ENCODE data around the gene ANKRA2. TPM values are rescaled to one million over a fixed set of nuclear protein-coding genes. Genes with fewer than 3 reads are reported as not detected.

Gene ANKRA2
- total RNA-seq, 4 donors from 2014 or later, result 17.6 to 50.9 (median 22.2) TPM

GRCh38 chr5:73564675-73565074, 764 bp downstream of the ANKRA2 start:
- WGBS, 2 donors (ENCODE audit: low coverage in 1 of 2), result 2 to 3% methylated on average over 8 to 9 of the region's 9 CpGs
- no peak for TF ChIP-seq CTCF (IDR thresholded peaks at IDR 0.05)
- no peak for TF ChIP-seq POLR2A (IDR thresholded peaks at IDR 0.05)
- TF ChIP-seq EP300 (IDR thresholded peaks at IDR 0.05; ENCODE audit: low read depth), result no peak
- no peak for TF ChIP-seq POLR2AphosphoS5 (IDR thresholded peaks at IDR 0.05)
- Histone ChIP-seq H3K27me3 (no peaks in the 10 kb centered on the region), H3K27ac (peak overlapping the region; percentile 92 to 98 (median 96)), H3K4me1 (peaks cover 5 to 42% (median 22%) of the 10 kb centered on the region in 4 donors), H3K9me3 (no peaks in the 10 kb centered on the region), H3K4me3 (peak overlapping the region; percentile 61 to 80 (median 76)), H3K36me3 (peaks cover 0 to 28% (median 8%) of the 10 kb centered on the region in 4 donors)
- in situ Hi-C loops (cut with MboI; ENCODE audit: low pct_ligation_motif_present in 1 of 4, low pct_unique_long_range_greater_than_20kb in 1 of 4, low sequenced_read_pairs in 3 of 4), result loop anchor here in 1 of 4 donors (25.0 kb wide), 1 partner anchor 1948 kb away; the partner anchor contains the start of genes CERT1 and POLK
- no peak for DNase-seq
- intact Hi-C loops (cut with DNase I; ENCODE audit: low total_unique reads), result no loop called here

DNA sequence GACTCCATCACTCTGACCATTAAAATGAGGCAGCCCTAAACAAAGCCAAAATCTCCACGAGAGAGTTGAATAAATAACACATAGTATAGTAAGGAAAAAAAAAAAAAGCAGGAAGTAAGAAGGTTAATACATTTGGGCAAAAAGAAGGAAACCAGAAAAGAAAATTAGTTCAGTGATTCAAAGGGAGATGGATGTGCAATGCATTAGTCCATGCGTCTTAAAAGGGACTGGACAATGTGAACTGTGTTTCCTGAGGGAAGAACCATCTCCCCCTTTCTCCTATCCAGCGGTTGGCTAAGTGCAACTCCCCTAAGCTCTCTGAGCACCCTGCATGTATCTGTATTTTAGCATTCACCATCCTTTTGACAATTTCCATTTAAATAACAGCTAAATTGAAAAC, 1.4 kb downstream of the ANKRA2 start:
- intact Hi-C loops (cut with DNase I; ENCODE audit: low total_unique reads) (no loop called here), in situ Hi-C loops (cut with MboI; ENCODE audit: low pct_ligation_motif_present in 1 of 4, low pct_unique_long_range_greater_than_20kb in 1 of 4, low sequenced_read_pairs in 3 of 4) (loop anchor here in 1 of 4 donors (25.0 kb wide), 1 partner anchor 1948 kb away; the partner anchor contains the start of genes CERT1 and POLK)
- Histone ChIP-seq H3K27me3 (no peaks in the 10 kb centered on the region), H3K4me3 (peak overlapping the region; percentile 61 to 80 (median 76)), H3K4me1 (peaks cover 5 to 42% (median 22%) of the 10 kb centered on the region in 4 donors), H3K9me3 (no peaks in the 10 kb centered on the region), H3K36me3 (peaks cover 0 to 31% (median 10%) of the 10 kb centered on the region in 4 donors), H3K27ac (peak overlapping the region; percentile 92 to 98 (median 96))
- 28 to 29% methylated on average over 2 to 3 of the region's 3 CpGs for WGBS, 2 donors (ENCODE audit: low coverage in 1 of 2)
- no peak for DNase-seq
- TF ChIP-seq EP300 (IDR thresholded peaks at IDR 0.05; ENCODE audit: low read depth) (no peak), POLR2AphosphoS5 (IDR thresholded peaks at IDR 0.05) (no peak), POLR2A (IDR thresholded peaks at IDR 0.05) (no peak), CTCF (IDR thresholded peaks at IDR 0.05) (no peak)

DNA sequence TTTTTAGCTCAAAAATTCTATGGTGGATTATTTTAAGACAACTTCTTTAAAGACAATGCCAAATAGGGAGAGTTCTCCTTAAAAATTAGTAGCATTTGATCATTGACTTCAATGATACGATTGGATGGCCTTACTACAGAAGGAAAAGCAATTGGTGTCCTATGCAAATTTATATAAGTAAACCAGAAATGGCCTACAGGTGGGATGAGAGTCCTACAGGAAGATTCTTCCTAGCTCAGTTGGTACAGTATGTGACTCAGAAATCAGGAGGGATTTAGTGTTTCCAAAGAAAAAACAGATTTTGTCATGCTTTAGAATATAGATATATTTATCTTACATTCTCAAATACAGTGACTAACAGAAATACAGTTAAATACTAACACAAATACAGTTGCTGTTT, 6.5 kb downstream of the ANKRA2 start:
- TF ChIP-seq POLR2A (IDR thresholded peaks at IDR 0.05), result no peak
- TF ChIP-seq CTCF (IDR thresholded peaks at IDR 0.05), result no peak
- TF ChIP-seq POLR2AphosphoS5 (IDR thresholded peaks at IDR 0.05), result no peak
- TF ChIP-seq EP300 (IDR thresholded peaks at IDR 0.05; ENCODE audit: low read depth), result no peak
- H3K36me3 ChIP-seq, result peaks cover 0 to 65% (median 23%) of the 10 kb centered on the region in 4 donors
- peaks cover 0 to 10% (median 3%) of the 10 kb centered on the region in 4 donors for H3K4me1 ChIP-seq
- H3K9me3 ChIP-seq, result no peaks in the 10 kb centered on the region
- intact Hi-C loops (cut with DNase I; ENCODE audit: low total_unique reads) (no loop called here), in situ Hi-C loops (cut with MboI; ENCODE audit: low pct_ligation_motif_present in 1 of 4, low pct_unique_long_range_greater_than_20kb in 1 of 4, low sequenced_read_pairs in 3 of 4) (loop anchor here in 1 of 4 donors (25.0 kb wide), 1 partner anchor 1953 kb away; the partner anchor contains the start of genes CERT1 and POLK)
- no peak overlapping the region for H3K4me3 ChIP-seq
- no peak overlapping the region for H3K27ac ChIP-seq
- no peaks in the 10 kb centered on the region for H3K27me3 ChIP-seq
- 89% methylated on average over 1 of the region's 1 CpG; no CpG with 5 or more reads in 1 of the 2 donors for WGBS, 2 donors (ENCODE audit: low coverage in 1 of 2)
- no peak for DNase-seq

DNA sequence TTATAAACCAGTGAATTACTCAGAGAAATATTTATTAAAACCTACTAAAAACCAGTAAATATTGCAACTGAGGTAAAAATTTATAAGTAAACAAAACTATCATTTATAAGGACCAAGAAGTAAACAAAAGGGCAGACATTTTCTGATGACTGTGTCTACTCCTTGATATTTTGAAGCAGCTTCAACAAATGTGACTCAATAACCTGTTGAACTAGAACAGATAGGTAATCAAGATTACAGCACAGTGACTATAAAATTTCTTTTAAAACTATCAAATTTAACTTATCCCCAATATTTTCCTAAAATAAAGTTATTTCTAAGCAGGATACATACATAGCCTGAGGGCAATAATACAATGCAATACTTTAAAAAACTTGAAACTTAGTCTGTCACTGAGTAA, 12.8 kb downstream of the ANKRA2 start:
- Histone ChIP-seq H3K27me3 (no peaks in the 10 kb centered on the region), H3K9me3 (no peaks in the 10 kb centered on the region), H3K4me1 (no peaks in the 10 kb centered on the region), H3K4me3 (no peak overlapping the region), H3K36me3 (peaks cover 0 to 40% (median 15%) of the 10 kb centered on the region in 4 donors), H3K27ac (no peak overlapping the region)
- TF ChIP-seq POLR2A (IDR thresholded peaks at IDR 0.05) (no peak), POLR2AphosphoS5 (IDR thresholded peaks at IDR 0.05) (no peak), CTCF (IDR thresholded peaks at IDR 0.05) (no peak), EP300 (IDR thresholded peaks at IDR 0.05; ENCODE audit: low read depth) (no peak)
- intact Hi-C loops (cut with DNase I; ENCODE audit: low total_unique reads) (no loop called here), in situ Hi-C loops (cut with MboI; ENCODE audit: low pct_ligation_motif_present in 1 of 4, low pct_unique_long_range_greater_than_20kb in 1 of 4, low sequenced_read_pairs in 3 of 4) (loop anchor here in 1 of 4 donors (25.0 kb wide), 1 partner anchor 1960 kb away; the partner anchor contains the start of genes CERT1 and POLK)
- DNase-seq, result no peak
